Frontal cortex (tissue), 4 donors: ENCODE results near the gene TRPC6. TPM values are rescaled to one million over a fixed set of nuclear protein-coding genes. Genes with fewer than 3 reads are reported as not detected.

Experiments
- DNase-seq, 2 donors: peaks; one replicate each; pipeline ENCODE4 v3.0.0; 2012; ENCODE audit warnings: low spot score in 2 of 2
- FAIRE-seq: peaks from 2 replicates; lab custom pipeline; 2012; peaks lifted over from hg19 to GRCh38; lab: Jason Lieb, UNC
- small RNA-seq: library from RNA; depleted of rRNA; stranded (forward); fragments of <200 nt; gene quantifications from one replicate; pipeline ENCODE3, GENCODE V24; 2014
- total RNA-seq: library from RNA; depleted of rRNA; stranded (reverse); fragments of >200 nt; gene quantifications from one replicate; pipeline ENCODE4 v1.2.3, GENCODE V29; 2014
- donor health status: control.
- donor health status: control.
- donor health status: control.

The TRPC6 gene
- total RNA-seq, 1 donor from 2014 or later = 5.7 TPM

- FAIRE-seq = no peak
- DNase-seq = no peak
These were observed 153.9 kb downstream of the TRPC6 start for GRCh38 chr11:101429703-101430540.

DNA sequence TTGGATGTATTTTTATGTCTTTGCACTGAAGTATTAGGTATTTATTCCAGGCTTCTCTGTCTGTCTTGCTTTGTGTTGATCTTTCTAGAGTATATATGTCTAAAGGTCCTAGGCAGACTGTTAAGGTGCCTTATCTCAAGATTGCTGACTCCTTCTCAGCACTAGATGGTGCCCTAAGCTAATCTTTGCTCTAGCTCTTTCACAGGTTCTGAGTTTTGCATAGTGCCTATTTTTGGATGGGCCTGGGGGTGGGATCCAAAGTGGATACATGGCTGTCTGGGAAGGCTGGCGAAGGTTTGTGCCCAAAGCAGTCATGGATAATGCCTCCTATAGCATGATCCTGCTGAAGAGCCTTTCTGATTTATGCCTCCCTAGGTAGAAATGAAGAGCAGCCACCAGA is 154.9 kb downstream of the TRPC6 start:
- no peak for FAIRE-seq
- DNase-seq = no peak

DNA sequence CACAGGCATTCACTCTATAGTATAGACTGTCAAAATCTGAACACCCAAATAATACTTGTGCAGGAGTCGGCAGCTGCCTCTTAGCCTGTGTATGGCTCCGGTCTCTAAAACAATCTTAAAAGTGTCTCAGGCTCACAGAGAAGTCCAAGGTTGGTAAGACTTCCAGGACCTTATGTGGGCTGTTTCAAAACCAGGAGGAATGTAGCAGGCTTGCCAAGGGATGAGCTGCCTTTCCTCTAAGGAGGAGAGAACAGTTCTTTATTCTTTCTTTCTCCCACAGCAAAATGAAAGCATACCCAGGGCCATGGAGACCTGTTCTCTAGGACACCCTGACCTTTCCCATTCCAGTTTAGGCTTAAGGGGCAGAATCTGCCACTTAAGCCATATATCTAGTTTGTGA is 176.5 kb downstream of the TRPC6 start:
- no peak for DNase-seq
- no peak for FAIRE-seq

Small RNA genes lying within 50 kb of the gene (small RNA-seq; reads per million reads assigned to genes)
- not detected for gene MIR3920
